ENCODE measurements around the gene SELENOM.
"Not testable (repeated sequence)": the region's sequence is repeated elsewhere in the genome, so short reads cannot be mapped to it uniquely, and the experiment has no call there.

The SELENOM gene

GRCh38 chr22:31083377-31083768, 24.0 kb downstream of the SELENOM start:
- Mint-ChIP-seq H3K27me3 (no peaks in the 10 kb centered on the region), H3K36me3 (ENCODE audit: low read depth) (peaks cover 3% of the 10 kb centered on the region), H3K9me3 (no peaks in the 10 kb centered on the region), H3K27ac (no peak overlapping the region), H3K4me1 (ENCODE audit: low read depth) (peaks cover 39% of the 10 kb centered on the region), H3K4me3 (peak overlapping the region; percentile 92)

- Mint-ChIP-seq H3K36me3 (ENCODE audit: low read depth) (peaks cover 3% of the 10 kb centered on the region), H3K27me3 (no peaks in the 10 kb centered on the region), H3K27ac (peak overlapping the region; percentile 31), H3K4me3 (peak overlapping the region; percentile 92), H3K4me1 (ENCODE audit: low read depth) (peaks cover 39% of the 10 kb centered on the region), H3K9me3 (no peaks in the 10 kb centered on the region)
These were observed 24.6 kb downstream of the SELENOM start for GRCh38 chr22:31082606-31083376.

- peak overlapping the region; percentile 31 for H3K27ac Mint-ChIP-seq
- H3K9me3 Mint-ChIP-seq, result no peaks in the 10 kb centered on the region
- no peaks in the 10 kb centered on the region for H3K27me3 Mint-ChIP-seq
- H3K4me1 Mint-ChIP-seq (ENCODE audit: low read depth), result peaks cover 39% of the 10 kb centered on the region
- H3K36me3 Mint-ChIP-seq (ENCODE audit: low read depth), result peaks cover 3% of the 10 kb centered on the region
- peak overlapping the region; percentile 92 for H3K4me3 Mint-ChIP-seq
These were observed 25.3 kb downstream of the SELENOM start for GRCh38 chr22:31081963-31082605.

- H3K9me3 Mint-ChIP-seq, result no peaks in the 10 kb centered on the region
- peak within 1 kb of the TSS; percentile 92 for H3K4me3 Mint-ChIP-seq
- peak within 1 kb of the TSS; percentile 55 for H3K27ac Mint-ChIP-seq
- peaks cover 3% of the 10 kb centered on the region for H3K36me3 Mint-ChIP-seq (ENCODE audit: low read depth)
- H3K27me3 Mint-ChIP-seq, result no peaks in the 10 kb centered on the region
- H3K4me1 Mint-ChIP-seq (ENCODE audit: low read depth), result peaks cover 39% of the 10 kb centered on the region
These were observed 26.3 kb downstream of the SELENOM start, which contains the start of gene SMTN for GRCh38 chr22:31080848-31081649. Gene SMTN, plus strand, starts transcription at chr22:31081318. Its CDS starts 1,941 bp downstream, at chr22:31083259.

GRCh38 chr22:31080164-31080847, 27.1 kb downstream of the SELENOM start:
- peak overlapping the region; percentile 55 for H3K27ac Mint-ChIP-seq
- peak overlapping the region; percentile 92 for H3K4me3 Mint-ChIP-seq
- H3K27me3 Mint-ChIP-seq, result no peaks in the 10 kb centered on the region
- peaks cover 37% of the 10 kb centered on the region for H3K4me1 Mint-ChIP-seq (ENCODE audit: low read depth)
- H3K36me3 Mint-ChIP-seq (ENCODE audit: low read depth), result peaks cover 3% of the 10 kb centered on the region
- no peaks in the 10 kb centered on the region for H3K9me3 Mint-ChIP-seq

GRCh38 chr22:31079095-31079642, 28.2 kb downstream of the SELENOM start:
- Mint-ChIP-seq H3K9me3 (no peaks in the 10 kb centered on the region), H3K36me3 (ENCODE audit: low read depth) (peaks cover under 1% of the 10 kb centered on the region), H3K4me3 (no peak overlapping the region), H3K4me1 (ENCODE audit: low read depth) (peaks cover 33% of the 10 kb centered on the region), H3K27me3 (no peaks in the 10 kb centered on the region), H3K27ac (no peak overlapping the region)

GRCh38 chr22:31078389-31078788, 29.0 kb downstream of the SELENOM start:
- H3K9me3 Mint-ChIP-seq; H3K27me3 Mint-ChIP-seq; H3K4me3 Mint-ChIP-seq; H3K36me3 Mint-ChIP-seq (ENCODE audit: low read depth); H3K27ac Mint-ChIP-seq: not testable (repeated sequence)
- peaks cover 25% of the 10 kb centered on the region for H3K4me1 Mint-ChIP-seq (ENCODE audit: low read depth)

GRCh38 chr22:31077681-31078080, 29.7 kb downstream of the SELENOM start:
- peaks cover 18% of the 10 kb centered on the region for H3K4me1 Mint-ChIP-seq (ENCODE audit: low read depth)
- no peaks in the 10 kb centered on the region for H3K27me3 Mint-ChIP-seq
- H3K9me3 Mint-ChIP-seq, result no peaks in the 10 kb centered on the region
- no peaks in the 10 kb centered on the region for H3K36me3 Mint-ChIP-seq (ENCODE audit: low read depth)
- no peak overlapping the region for H3K4me3 Mint-ChIP-seq
- H3K27ac Mint-ChIP-seq, result no peak overlapping the region

GRCh38 chr22:31075961-31076360, 31.4 kb downstream of the SELENOM start:
- no peaks in the 10 kb centered on the region for H3K36me3 Mint-ChIP-seq (ENCODE audit: low read depth)
- H3K4me3 Mint-ChIP-seq, result no peak overlapping the region
- H3K9me3 Mint-ChIP-seq, result no peaks in the 10 kb centered on the region
- H3K27me3 Mint-ChIP-seq, result no peaks in the 10 kb centered on the region
- peaks cover 5% of the 10 kb centered on the region for H3K4me1 Mint-ChIP-seq (ENCODE audit: low read depth)
- no peak overlapping the region for H3K27ac Mint-ChIP-seq

GRCh38 chr22:31073545-31074145, 33.7 kb downstream of the SELENOM start:
- not testable (repeated sequence) for H3K9me3 Mint-ChIP-seq; H3K36me3 Mint-ChIP-seq (ENCODE audit: low read depth); H3K4me1 Mint-ChIP-seq (ENCODE audit: low read depth); H3K27me3 Mint-ChIP-seq; H3K27ac Mint-ChIP-seq; H3K4me3 Mint-ChIP-seq

- not testable (repeated sequence) for H3K27ac Mint-ChIP-seq; H3K27me3 Mint-ChIP-seq; H3K36me3 Mint-ChIP-seq (ENCODE audit: low read depth); H3K4me3 Mint-ChIP-seq; H3K4me1 Mint-ChIP-seq (ENCODE audit: low read depth); H3K9me3 Mint-ChIP-seq
These were observed 34.2 kb downstream of the SELENOM start for GRCh38 chr22:31073125-31073524.

GRCh38 chr22:31069691-31070314, 37.6 kb downstream of the SELENOM start:
- H3K27me3 Mint-ChIP-seq; H3K9me3 Mint-ChIP-seq; H3K4me1 Mint-ChIP-seq (ENCODE audit: low read depth); H3K4me3 Mint-ChIP-seq; H3K36me3 Mint-ChIP-seq (ENCODE audit: low read depth); H3K27ac Mint-ChIP-seq: not testable (repeated sequence)

GRCh38 chr22:31068970-31069369, 38.4 kb downstream of the SELENOM start:
- H3K4me1 Mint-ChIP-seq (ENCODE audit: low read depth), result no peaks in the 10 kb centered on the region
- H3K9me3 Mint-ChIP-seq, result peaks cover 3% of the 10 kb centered on the region
- no peaks in the 10 kb centered on the region for H3K27me3 Mint-ChIP-seq
- H3K27ac Mint-ChIP-seq, result no peak overlapping the region
- H3K4me3 Mint-ChIP-seq, result no peak overlapping the region
- no peaks in the 10 kb centered on the region for H3K36me3 Mint-ChIP-seq (ENCODE audit: low read depth)

GRCh38 chr22:31064369-31064768, 43.0 kb downstream of the SELENOM start:
- Mint-ChIP-seq H3K4me3 (peak overlapping the region; percentile 68), H3K36me3 (ENCODE audit: low read depth) (no peaks in the 10 kb centered on the region), H3K27ac (no peak overlapping the region), H3K27me3 (no peaks in the 10 kb centered on the region), H3K4me1 (ENCODE audit: low read depth) (no peaks in the 10 kb centered on the region), H3K9me3 (peaks cover 7% of the 10 kb centered on the region)
